AG09309 (cell line): ENCODE measurements around the gene CTIF.

Source experiments
- DNase-seq: peaks from one replicate; pipeline ENCODE4 v3.0.0-alpha.2; 2010; ENCODE audit warnings: low read depth
- H3K4me3 ChIP-seq: 2 replicates; pipeline ENCODE4 v1.5.1; 2011; ENCODE audit warnings: mild to moderate bottlenecking, low read depth, low read length, moderate library complexity; ENCODE audit not compliant: control insufficient read depth
- TF ChIP-seq, protein P1 (sequence below): IDR thresholded peaks from 2 replicates; pipeline ENCODE4 v1.5.1; 2011; ENCODE audit warnings: mild to moderate bottlenecking, low read depth, low read length, inconsistent platforms; ENCODE audit not compliant: insufficient read depth, control insufficient read depth; ENCODE audit errors: missing control alignments

The CTIF gene

DNA sequence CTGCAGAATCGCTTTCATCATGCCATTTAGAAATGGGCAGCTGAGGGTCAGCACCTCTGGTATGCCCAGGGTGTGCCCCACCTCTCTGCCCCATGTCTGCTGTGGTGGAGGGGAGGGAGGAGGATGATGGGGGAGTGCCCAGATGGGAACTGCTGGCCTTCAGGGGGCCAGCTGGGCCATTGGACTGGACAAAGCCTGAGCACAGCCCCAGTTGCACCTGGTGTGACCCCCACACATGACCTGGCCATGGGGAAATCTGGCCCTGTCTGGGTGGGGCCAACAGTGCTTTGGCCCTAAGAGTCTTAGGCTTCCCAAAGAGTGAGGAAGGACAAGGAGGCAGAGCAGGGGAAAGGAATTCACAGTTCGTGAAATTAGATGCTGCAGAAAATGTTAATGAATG is 44.1 kb downstream of the CTIF start:
- no peak overlapping the region for H3K4me3 ChIP-seq
- TF ChIP-seq, protein P1, sequence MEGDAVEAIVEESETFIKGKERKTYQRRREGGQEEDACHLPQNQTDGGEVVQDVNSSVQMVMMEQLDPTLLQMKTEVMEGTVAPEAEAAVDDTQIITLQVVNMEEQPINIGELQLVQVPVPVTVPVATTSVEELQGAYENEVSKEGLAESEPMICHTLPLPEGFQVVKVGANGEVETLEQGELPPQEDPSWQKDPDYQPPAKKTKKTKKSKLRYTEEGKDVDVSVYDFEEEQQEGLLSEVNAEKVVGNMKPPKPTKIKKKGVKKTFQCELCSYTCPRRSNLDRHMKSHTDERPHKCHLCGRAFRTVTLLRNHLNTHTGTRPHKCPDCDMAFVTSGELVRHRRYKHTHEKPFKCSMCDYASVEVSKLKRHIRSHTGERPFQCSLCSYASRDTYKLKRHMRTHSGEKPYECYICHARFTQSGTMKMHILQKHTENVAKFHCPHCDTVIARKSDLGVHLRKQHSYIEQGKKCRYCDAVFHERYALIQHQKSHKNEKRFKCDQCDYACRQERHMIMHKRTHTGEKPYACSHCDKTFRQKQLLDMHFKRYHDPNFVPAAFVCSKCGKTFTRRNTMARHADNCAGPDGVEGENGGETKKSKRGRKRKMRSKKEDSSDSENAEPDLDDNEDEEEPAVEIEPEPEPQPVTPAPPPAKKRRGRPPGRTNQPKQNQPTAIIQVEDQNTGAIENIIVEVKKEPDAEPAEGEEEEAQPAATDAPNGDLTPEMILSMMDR: no peak
- DNase-seq: no peak

- H3K4me3 ChIP-seq: no peak overlapping the region
- TF ChIP-seq, protein P1: no peak
- DNase-seq: no peak
Observed at GRCh38 chr18:48583573-48583972, 44.7 kb downstream of the CTIF start.

DNA sequence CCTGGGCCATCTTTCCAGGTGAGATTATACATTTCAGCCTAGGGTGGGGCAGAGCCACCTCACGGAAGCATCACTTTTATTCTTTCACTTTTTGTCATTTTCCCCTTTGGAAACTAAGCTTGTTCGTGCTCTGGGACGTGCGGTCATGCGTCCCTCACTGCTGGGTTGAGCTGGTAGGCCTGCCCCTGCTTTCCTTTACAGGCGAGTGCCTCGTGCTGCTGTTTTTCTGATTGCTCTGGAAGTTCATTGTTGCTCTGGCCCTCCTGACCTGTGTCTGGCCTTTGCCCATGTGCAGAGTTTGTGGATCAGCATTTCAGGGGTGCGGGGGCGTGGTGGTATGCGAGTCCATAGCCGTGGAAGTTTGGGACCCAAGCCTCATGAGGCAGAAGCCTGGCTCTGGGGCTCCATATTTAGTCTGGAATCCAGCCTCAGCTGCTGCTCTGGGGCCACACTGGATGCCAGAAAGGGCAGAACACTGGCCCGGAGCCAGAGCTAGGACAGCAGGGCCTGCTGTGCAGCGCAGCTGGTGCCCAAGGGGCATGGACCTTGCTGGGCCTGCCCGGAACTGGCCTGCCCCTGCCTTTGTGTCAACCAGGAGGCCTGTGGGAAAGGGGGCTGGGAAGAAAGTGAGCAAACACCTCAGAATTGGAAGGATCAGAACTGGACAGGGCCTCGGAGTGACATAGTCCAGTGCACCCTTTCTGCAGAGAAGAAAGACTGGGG is 51.1 kb downstream of the CTIF start:
- DNase-seq: no peak
- no peak overlapping the region for H3K4me3 ChIP-seq
- TF ChIP-seq, protein P1: no peak

DNA sequence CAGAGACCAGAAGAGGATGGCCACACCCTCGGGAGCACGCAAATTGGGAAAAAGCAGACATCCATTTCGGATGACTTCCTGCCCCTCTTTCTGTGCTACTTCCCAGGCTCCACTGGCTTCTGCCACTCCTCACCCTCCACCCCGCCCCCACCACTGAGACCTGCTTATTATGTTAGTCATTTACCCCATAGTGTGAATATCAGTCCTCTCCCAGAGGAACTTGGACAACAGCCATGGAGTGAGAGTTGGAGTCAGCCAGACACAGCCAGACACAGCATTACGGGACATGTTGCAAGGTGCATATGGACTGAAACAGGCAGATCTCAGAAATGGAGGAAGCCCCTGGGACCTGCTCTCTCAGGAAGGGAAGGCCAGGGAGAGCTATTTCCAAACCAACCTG is 51.8 kb downstream of the CTIF start:
- H3K4me3 ChIP-seq: no peak overlapping the region
- peak; percentile 69 for DNase-seq
- TF ChIP-seq, protein P1: no peak

DNA sequence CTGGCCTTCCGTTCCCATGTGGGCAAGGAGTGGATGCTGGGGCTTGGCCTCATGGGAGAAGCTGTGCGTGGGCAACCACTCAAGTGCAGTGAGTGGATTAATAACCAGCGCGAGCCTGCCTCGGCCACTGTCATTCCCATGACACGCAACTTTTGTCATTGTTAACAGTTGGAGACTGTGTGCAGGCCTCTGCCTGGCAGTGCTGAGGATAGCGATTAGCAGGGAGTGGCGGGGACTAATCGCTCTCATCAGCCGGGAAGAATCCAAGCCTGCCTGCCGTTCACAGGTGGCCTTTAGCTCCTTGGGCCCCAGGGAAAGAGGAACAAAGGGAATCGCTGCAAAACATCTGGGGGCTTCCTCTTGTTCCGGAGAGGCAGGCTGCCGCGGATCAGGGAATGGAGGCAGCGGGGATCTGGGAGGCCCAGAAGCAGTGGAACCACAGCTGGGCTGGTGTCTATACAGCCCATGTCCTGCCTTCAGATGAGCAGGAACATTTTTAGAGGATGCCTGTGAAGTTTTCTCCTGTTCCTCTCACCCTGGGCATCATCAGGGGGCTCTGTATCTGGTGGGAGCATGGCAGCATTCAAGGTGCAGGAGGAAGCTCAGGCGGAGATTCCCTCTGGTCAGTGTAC is 53.8 kb downstream of the CTIF start:
- no peak for DNase-seq
- H3K4me3 ChIP-seq: no peak overlapping the region
- TF ChIP-seq, protein P1: no peak

DNA sequence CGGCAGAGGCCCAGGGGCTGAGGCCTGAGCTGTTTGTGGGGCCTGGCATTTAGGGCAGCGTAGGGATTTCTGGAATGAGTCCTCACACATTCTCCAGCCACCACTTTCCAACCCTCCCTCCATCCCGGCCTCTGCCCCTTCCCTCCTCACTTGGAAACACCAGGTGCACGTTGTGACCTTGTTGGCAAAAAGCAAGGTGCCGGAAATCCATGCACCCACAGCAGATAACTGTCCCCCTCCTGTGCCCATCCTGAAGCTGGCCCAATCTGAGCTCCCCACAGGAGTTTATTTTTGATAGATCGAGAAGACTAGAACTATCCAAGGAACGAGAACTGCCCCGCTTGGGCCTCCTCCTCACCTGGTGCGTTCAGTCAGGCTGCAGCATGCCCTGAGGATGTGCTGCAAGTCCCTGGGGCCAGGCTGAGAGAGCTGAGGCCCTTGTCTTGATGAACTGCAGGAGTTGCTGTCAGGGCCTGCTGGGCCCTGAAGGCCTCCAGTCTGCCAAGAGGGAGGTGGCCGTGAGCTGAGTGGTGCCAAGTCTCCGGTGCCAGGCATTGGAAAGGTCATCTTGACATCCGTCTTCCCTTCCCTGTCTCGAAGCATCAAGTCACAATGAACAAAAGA is 55.8 kb downstream of the CTIF start:
- no peak overlapping the region for H3K4me3 ChIP-seq
- TF ChIP-seq, protein P1: no peak
- DNase-seq: no peak
